ENCODE data around the gene FFAR2. TPM values are rescaled to one million over a fixed set of nuclear protein-coding genes. Genes with fewer than 3 reads are reported as not detected.

The FFAR2 gene
- total RNA-seq, 4 donors from 2014 or later: 0.21 TPM; not detected in 2

DNA sequence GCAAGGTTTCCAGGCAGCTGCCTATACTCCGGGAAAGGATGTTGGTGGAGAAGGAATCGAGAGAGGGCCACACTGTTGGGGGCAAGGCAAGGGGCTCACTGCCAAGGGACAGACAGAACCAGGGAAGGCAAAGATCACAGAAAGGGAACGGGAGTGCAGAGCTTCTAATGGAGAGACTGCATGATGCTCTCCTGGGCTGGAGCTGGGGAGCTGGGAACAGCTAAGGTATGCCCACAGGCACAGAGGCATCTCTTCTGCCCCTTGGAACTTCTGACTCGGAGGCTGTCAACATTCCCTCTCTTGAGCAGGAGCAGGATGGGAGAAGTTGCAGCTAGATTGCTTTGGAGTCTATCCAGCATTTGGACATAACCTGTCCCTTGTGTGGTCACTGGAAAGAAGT is 22.4 kb upstream of the FFAR2 start:
- DNase-seq: no peak
- Histone ChIP-seq H3K36me3 (no peaks in the 10 kb centered on the region), H3K4me3 (no peak overlapping the region), H3K4me1 (no peaks in the 10 kb centered on the region), H3K9me3 (no peaks in the 10 kb centered on the region), H3K27me3 (no peaks in the 10 kb centered on the region), H3K27ac (no peak overlapping the region)
- intact Hi-C loops (cut with DNase I; ENCODE audit: low total_unique reads): no loop called here
- TF ChIP-seq, protein P1, sequence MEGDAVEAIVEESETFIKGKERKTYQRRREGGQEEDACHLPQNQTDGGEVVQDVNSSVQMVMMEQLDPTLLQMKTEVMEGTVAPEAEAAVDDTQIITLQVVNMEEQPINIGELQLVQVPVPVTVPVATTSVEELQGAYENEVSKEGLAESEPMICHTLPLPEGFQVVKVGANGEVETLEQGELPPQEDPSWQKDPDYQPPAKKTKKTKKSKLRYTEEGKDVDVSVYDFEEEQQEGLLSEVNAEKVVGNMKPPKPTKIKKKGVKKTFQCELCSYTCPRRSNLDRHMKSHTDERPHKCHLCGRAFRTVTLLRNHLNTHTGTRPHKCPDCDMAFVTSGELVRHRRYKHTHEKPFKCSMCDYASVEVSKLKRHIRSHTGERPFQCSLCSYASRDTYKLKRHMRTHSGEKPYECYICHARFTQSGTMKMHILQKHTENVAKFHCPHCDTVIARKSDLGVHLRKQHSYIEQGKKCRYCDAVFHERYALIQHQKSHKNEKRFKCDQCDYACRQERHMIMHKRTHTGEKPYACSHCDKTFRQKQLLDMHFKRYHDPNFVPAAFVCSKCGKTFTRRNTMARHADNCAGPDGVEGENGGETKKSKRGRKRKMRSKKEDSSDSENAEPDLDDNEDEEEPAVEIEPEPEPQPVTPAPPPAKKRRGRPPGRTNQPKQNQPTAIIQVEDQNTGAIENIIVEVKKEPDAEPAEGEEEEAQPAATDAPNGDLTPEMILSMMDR (IDR thresholded peaks at IDR 0.05): no peak
- TF ChIP-seq POLR2A (IDR thresholded peaks at IDR 0.05): no peak

DNA sequence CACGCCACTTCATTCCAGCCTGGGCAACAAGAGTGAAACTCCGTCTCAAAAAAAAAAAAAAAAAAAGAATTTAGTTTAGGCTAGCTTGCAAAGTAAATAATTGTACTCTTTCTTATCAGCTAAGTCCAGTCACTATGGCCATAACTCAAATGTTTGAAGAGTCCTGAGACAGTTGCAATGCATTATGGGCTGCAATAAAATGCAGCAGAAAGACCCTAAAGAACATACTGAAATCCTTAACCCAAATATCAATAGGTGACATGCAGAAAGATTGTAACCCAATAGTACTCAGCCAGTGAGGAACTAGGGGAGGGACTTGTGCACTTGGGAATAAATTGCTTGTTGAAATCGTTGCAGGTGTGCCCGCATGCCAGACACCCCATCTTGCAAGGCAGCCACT is 20.9 kb upstream of the FFAR2 start:
- H3K27me3 ChIP-seq: no peaks in the 10 kb centered on the region
- TF ChIP-seq, protein P1 (IDR thresholded peaks at IDR 0.05): no peak
- no peak for TF ChIP-seq POLR2A (IDR thresholded peaks at IDR 0.05)
- no peaks in the 10 kb centered on the region for H3K4me1 ChIP-seq
- H3K4me3 ChIP-seq: no peak overlapping the region
- DNase-seq: no peak
- no peaks in the 10 kb centered on the region for H3K9me3 ChIP-seq
- H3K27ac ChIP-seq: no peak overlapping the region
- intact Hi-C loops (cut with DNase I; ENCODE audit: low total_unique reads): no loop called here
- no peaks in the 10 kb centered on the region for H3K36me3 ChIP-seq

DNA sequence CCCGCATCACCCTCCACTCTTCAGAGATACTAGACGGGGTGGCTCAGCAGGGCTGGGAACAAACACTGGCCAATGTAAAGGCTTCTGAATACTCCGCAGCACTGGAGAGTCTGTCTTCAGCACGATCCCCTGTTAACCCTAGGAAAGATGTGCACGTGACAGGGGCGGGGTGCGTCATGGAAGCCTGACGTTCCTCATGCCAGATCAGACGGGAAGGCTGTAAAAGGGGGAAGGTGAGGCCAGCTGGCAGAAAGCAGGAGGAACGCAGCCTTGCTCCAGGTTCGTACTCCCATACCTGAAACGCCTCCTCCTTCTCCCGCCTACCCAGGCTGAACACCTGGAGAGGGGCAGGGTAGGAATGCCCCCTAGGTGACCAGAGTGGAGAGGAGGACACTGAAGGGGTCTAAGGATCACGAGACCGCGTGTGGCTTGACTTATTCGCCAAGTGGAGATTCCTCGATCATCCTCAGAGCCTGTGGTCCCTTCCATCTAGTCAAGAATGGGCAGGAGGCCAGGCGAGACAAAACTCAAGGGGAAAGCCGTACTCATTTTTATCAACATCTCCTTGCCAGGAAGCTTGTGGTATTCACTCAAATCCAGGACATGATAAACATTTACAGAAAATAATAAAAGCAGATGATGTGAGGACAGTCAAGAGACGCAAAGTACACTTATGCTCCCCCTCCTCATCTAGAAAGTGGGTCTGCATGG is 18.2 kb upstream of the FFAR2 start:
- DNase-seq: no peak
- Histone ChIP-seq H3K27me3 (no peaks in the 10 kb centered on the region), H3K27ac (no peak overlapping the region), H3K9me3 (no peaks in the 10 kb centered on the region), H3K36me3 (no peaks in the 10 kb centered on the region), H3K4me1 (no peaks in the 10 kb centered on the region), H3K4me3 (no peak overlapping the region)
- TF ChIP-seq POLR2A (IDR thresholded peaks at IDR 0.05): no peak
- TF ChIP-seq, protein P1 (IDR thresholded peaks at IDR 0.05): no peak
- intact Hi-C loops (cut with DNase I; ENCODE audit: low total_unique reads): no loop called here

DNA sequence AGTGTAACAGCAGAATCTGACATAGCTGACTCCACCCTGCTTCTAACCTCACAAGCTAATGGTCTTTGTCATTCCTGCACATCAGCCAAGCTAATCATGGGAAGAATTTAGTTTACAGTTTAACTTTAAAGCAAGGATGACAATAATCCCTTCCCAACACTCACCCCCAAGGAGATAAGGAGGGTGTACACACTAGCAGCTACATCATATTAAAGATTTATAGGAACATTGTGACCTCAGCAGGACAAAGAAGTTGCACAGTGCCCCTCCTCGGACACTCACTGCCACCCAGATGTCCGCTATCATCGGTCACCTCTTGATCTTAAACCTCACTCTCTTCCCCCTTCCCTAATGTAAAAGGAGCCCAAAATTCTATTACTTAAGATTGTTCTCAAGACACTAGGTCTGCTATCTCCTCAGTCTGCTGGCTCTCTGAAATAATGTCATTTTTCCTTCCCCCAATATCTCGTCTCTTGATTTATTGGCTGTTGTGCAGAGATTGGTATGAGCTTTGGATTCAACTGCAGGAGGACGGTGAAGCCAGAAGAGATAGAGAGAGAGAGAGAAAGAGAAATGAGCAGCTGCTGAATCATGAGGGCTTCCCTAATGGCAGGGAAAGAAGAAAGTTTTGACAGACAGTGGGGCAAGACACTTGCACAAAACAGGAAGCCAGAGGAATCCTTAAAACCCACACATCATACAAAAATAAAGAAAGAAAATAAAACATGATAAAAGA is 17.5 kb upstream of the FFAR2 start:
- Histone ChIP-seq H3K4me1 (peaks cover 0 to 1% of the 10 kb centered on the region in 2 donors), H3K27me3 (no peaks in the 10 kb centered on the region), H3K4me3 (no peak overlapping the region), H3K36me3 (no peaks in the 10 kb centered on the region), H3K27ac (no peak overlapping the region), H3K9me3 (no peaks in the 10 kb centered on the region)
- intact Hi-C loops (cut with DNase I; ENCODE audit: low total_unique reads): no loop called here
- no peak for TF ChIP-seq POLR2A (IDR thresholded peaks at IDR 0.05)
- TF ChIP-seq, protein P1 (IDR thresholded peaks at IDR 0.05): no peak
- no peak for DNase-seq

DNA sequence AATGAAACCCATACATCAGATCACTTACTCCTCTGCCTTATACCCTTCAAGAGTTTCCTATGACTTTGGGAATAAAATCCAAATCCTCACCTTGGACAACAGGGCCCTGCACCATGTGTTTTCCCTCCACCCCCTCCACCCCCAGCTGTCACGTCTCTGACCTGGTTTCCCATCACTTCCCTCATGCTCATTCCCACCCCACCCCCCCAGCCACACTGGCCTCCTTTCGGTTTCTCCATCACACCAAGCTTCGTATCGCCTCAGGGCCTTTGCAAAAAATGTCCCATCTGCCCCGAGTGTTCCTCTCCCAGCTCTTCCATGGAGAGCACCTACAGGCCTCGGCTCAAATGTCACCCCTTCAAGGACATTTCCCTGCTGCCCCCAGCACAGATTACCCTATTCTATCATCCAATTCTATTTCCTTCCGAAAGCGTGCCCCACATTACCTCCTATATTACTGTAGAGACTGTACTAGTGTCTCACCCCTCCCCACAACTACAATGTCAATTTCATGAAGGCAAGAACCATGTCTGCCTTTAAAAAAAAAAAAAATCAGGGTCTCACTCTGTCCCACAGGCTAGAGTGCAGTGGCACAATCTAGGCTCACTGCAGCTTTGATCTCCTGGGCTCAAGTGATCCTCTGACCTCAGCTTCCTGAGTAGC is 16.8 kb upstream of the FFAR2 start:
- TF ChIP-seq, protein P1 (IDR thresholded peaks at IDR 0.05): no peak
- TF ChIP-seq POLR2A (IDR thresholded peaks at IDR 0.05): no peak
- Histone ChIP-seq H3K9me3 (no peaks in the 10 kb centered on the region), H3K4me3 (no peak overlapping the region), H3K27me3 (no peaks in the 10 kb centered on the region), H3K36me3 (no peaks in the 10 kb centered on the region), H3K27ac (no peak overlapping the region), H3K4me1 (peaks cover 0 to 3% of the 10 kb centered on the region in 2 donors)
- DNase-seq: no peak
- intact Hi-C loops (cut with DNase I; ENCODE audit: low total_unique reads): no loop called here
